GM19324 (cell line): ENCODE measurements around the gene ARGLU1.
"Not testable (repeated sequence)": the region's sequence is repeated elsewhere in the genome, so short reads cannot be mapped to it uniquely, and the experiment has no call there.

Experiments used
- ATAC-seq: cut with Tn5 transposase; IDR thresholded peaks from one replicate; pipeline ENCODE4 v1.9.1; 2021; ENCODE audit warnings: mild to moderate bottlenecking, moderate library complexity; ENCODE audit not compliant: unreplicated experiment, low FRiP score

Gene ARGLU1

GRCh38 chr13:106567474-106568298, at the start of gene ARGLU1:
Gene ARGLU1 (minus strand): TSS chr13:106568137. CDS start chr13:106567919, 218 bp downstream.
- peak; percentile 81 for ATAC-seq

GRCh38 chr13:106617561-106617960, 49.6 kb upstream of the ARGLU1 start:
- no peak for ATAC-seq

- no peak for ATAC-seq
These were observed 48.8 kb upstream of the ARGLU1 start for GRCh38 chr13:106616729-106617128.

- no peak for ATAC-seq
These were observed 46.9 kb upstream of the ARGLU1 start for GRCh38 chr13:106614874-106615273.

GRCh38 chr13:106612688-106613087, 44.8 kb upstream of the ARGLU1 start:
- ATAC-seq = no peak

GRCh38 chr13:106610486-106610885, 42.5 kb upstream of the ARGLU1 start:
- no peak for ATAC-seq

GRCh38 chr13:106609116-106609515, 41.2 kb upstream of the ARGLU1 start:
- no peak for ATAC-seq

- no peak for ATAC-seq
These were observed 35.6 kb upstream of the ARGLU1 start for GRCh38 chr13:106603546-106603945.

- no peak for ATAC-seq
These were observed 34.2 kb upstream of the ARGLU1 start for GRCh38 chr13:106602178-106602577.

GRCh38 chr13:106601489-106601888, 33.6 kb upstream of the ARGLU1 start:
- ATAC-seq = no peak

- not testable (repeated sequence) for ATAC-seq
These were observed 32.8 kb upstream of the ARGLU1 start for GRCh38 chr13:106600798-106601135.

- no peak for ATAC-seq
These were observed 32.2 kb upstream of the ARGLU1 start for GRCh38 chr13:106599875-106600797.

GRCh38 chr13:106597749-106598395, 29.9 kb upstream of the ARGLU1 start:
- no peak for ATAC-seq

GRCh38 chr13:106597186-106597585, 29.2 kb upstream of the ARGLU1 start:
- ATAC-seq = no peak

- no peak for ATAC-seq
These were observed 28.5 kb upstream of the ARGLU1 start for GRCh38 chr13:106596275-106596937.

- ATAC-seq = no peak
These were observed 27.7 kb upstream of the ARGLU1 start for GRCh38 chr13:106595625-106596024.

- ATAC-seq = no peak
These were observed 27.0 kb upstream of the ARGLU1 start for GRCh38 chr13:106594980-106595379.

GRCh38 chr13:106593132-106593531, 25.2 kb upstream of the ARGLU1 start:
- ATAC-seq = no peak

GRCh38 chr13:106591299-106591698, 23.4 kb upstream of the ARGLU1 start:
- ATAC-seq = no peak

GRCh38 chr13:106589716-106590115, 21.8 kb upstream of the ARGLU1 start:
- ATAC-seq = no peak
